Tibial nerve (tissue), 4 donors: ENCODE data around the gene LDHAL6B. TPM values are rescaled to one million over a fixed set of nuclear protein-coding genes. Genes with fewer than 3 reads are reported as not detected.

Experiments used
- DNase-seq, 2 donors: peaks; one replicate each; pipeline ENCODE4 v3.0.0-alpha.2; 2019; ENCODE audit warnings: low spot score in 2 of 2
- H3K27ac ChIP-seq, 4 donors: fragments of 200-600 bp; sonication (generic) in 3 of 4; one replicate each; pipeline ENCODE4 v1.5.1; 2017 to 2019; ENCODE audit warnings: mild to moderate bottlenecking in 1 of 4
- H3K27me3 ChIP-seq, 2 donors: fragments of 200-600 bp; sonication (generic) in 1 of 2; one replicate each; pipeline versions ENCODE4 v1.5.1 to v1.6.0; 2017 to 2019
- H3K36me3 ChIP-seq, 3 donors: fragments of 200-600 bp; sonication (generic); one replicate each; pipeline ENCODE4 v1.5.1; 2018 to 2019
- H3K4me1 ChIP-seq, 4 donors: fragments of 200-600 bp; sonication (generic) in 3 of 4; one replicate each; pipeline ENCODE4 v1.5.1; 2017 to 2019
- H3K4me3 ChIP-seq, 4 donors: fragments of 200-600 bp; sonication (generic) in 3 of 4; one replicate each; pipeline ENCODE4 v1.5.1; 2017 to 2019; ENCODE audit warnings: mild to moderate bottlenecking in 1 of 4, moderate library complexity in 1 of 4
- H3K9me3 ChIP-seq, 4 donors: fragments of 200-600 bp; sonication (generic) in 3 of 4; one replicate each; pipeline ENCODE4 v1.5.1; 2017 to 2019
- EP300 ChIP-seq, 2 donors: sonication (generic); formaldehyde crosslinking; IDR thresholded peaks; one replicate each; pipeline ENCODE4 v1.6.1; 2017; ENCODE audit warnings: antibody characterized with exemption in 2 of 2, mild to moderate bottlenecking in 1 of 2
- POLR2A ChIP-seq, 2 donors: fragments of 450-650 bp; IDR thresholded peaks; one replicate each; pipeline ENCODE4 v1.6.1; 2017; ENCODE audit warnings: antibody characterized with exemption in 2 of 2, mild to moderate bottlenecking in 2 of 2, moderate library complexity in 2 of 2
- WGBS, 2 donors: methylation state at CpG; one replicate each; pipeline ENCODE4 v1.1.5; 2018; 5-methylcytosine and 5-hydroxymethylcytosine counted together
- total RNA-seq, 4 donors: library from RNA; depleted of rRNA; stranded (reverse); fragments of >200 nt; gene quantifications; one replicate each; pipeline ENCODE4 v1.1.0, GENCODE V29; 2016
- TF ChIP-seq, protein P1 (sequence below), 5 experiments: fragments of 200-600 bp in 3 of 5; fragments of 450-650 bp in 2 of 5; sonication (generic) in 3 of 5; IDR thresholded peaks; one replicate each; pipeline ENCODE4 v1.5.1; 2016 to 2019; ENCODE audit warnings: antibody characterized with exemption in 5 of 5, mild to moderate bottlenecking in 3 of 5, moderate library complexity in 2 of 5

The LDHAL6B gene
- total RNA-seq, 4 donors from 2014 or later: not detected

- 71 to 82% methylated on average over 3 of the region's 3 CpGs for WGBS, 2 donors
- Histone ChIP-seq H3K27me3 (no peaks in the 10 kb centered on the region), H3K36me3 (peaks cover 0 to 64% (median 0%) of the 10 kb centered on the region in 3 donors), H3K4me1 (peaks cover 0 to 26% (median 6%) of the 10 kb centered on the region in 4 donors), H3K9me3 (no peaks in the 10 kb centered on the region), H3K4me3 (no peak overlapping the region), H3K27ac (peak overlapping the region; percentile 44 to 88 (median 64))
- no peak for DNase-seq
- TF ChIP-seq EP300 (IDR thresholded peaks at IDR 0.05) (peak in 1 of 2 donors; percentile 47), POLR2A (IDR thresholded peaks at IDR 0.05) (no peak)
- TF ChIP-seq, protein P1, sequence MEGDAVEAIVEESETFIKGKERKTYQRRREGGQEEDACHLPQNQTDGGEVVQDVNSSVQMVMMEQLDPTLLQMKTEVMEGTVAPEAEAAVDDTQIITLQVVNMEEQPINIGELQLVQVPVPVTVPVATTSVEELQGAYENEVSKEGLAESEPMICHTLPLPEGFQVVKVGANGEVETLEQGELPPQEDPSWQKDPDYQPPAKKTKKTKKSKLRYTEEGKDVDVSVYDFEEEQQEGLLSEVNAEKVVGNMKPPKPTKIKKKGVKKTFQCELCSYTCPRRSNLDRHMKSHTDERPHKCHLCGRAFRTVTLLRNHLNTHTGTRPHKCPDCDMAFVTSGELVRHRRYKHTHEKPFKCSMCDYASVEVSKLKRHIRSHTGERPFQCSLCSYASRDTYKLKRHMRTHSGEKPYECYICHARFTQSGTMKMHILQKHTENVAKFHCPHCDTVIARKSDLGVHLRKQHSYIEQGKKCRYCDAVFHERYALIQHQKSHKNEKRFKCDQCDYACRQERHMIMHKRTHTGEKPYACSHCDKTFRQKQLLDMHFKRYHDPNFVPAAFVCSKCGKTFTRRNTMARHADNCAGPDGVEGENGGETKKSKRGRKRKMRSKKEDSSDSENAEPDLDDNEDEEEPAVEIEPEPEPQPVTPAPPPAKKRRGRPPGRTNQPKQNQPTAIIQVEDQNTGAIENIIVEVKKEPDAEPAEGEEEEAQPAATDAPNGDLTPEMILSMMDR (IDR thresholded peaks at IDR 0.05): no peak
Measured at GRCh38 chr15:59169251-59169708, 37.4 kb upstream of the LDHAL6B start.

DNA sequence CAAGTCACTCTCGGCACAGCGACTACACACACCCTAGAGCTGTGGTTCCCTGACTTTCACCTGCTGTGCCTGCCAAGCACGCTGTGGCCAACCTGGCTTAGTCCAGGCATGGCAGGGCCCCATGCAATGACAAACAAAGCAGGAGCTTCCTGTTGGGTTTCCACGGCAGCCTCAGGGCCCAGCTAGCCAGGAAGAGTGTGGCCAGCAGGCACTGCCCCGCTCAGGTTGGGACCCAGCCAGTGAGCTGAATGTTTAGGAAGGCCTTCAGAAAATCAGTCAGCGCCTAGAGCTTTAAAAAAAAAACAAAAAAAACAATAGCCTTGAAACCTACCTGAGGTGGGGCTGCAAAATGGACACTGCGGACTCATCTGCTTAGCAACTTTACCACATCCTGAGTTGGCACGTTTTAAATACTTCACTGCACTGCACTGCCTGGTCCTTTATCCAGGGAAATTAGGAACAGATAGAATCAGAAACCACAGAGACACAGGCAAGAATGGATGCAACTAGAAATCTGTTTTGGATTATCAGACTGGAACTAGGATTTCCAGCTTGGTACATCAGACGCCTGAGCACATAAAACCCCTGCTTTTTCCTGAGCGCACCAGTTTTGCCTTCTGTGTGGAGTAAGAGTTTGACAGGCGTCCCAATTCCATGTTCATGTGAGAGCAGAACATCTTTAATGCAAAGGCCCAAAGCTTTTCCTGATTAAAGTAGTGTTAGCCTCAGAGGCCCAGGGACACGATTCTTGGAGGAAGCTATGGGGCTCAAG is 36.2 kb upstream of the LDHAL6B start:
- Histone ChIP-seq H3K36me3 (peaks cover 0 to 53% (median 0%) of the 10 kb centered on the region in 3 donors), H3K4me1 (peaks cover 0 to 35% (median 8%) of the 10 kb centered on the region in 4 donors)

GRCh38 chr15:59171067-59171397 is 35.6 kb upstream of the LDHAL6B start:
- TF ChIP-seq POLR2A (IDR thresholded peaks at IDR 0.05) (no peak), EP300 (IDR thresholded peaks at IDR 0.05) (no peak)
- TF ChIP-seq, protein P1 (IDR thresholded peaks at IDR 0.05): no peak
- DNase-seq: no peak
- Histone ChIP-seq H3K27me3 (no peaks in the 10 kb centered on the region), H3K4me3 (no peak overlapping the region), H3K9me3 (no peaks in the 10 kb centered on the region), H3K27ac (peak overlapping the region in 2 of 4 donors; percentile 80 to 88), H3K36me3 (peaks cover 0 to 47% (median 0%) of the 10 kb centered on the region in 3 donors), H3K4me1 (peaks cover 0 to 34% (median 8%) of the 10 kb centered on the region in 4 donors)
- WGBS, 2 donors: 90 to 95% methylated on average over 8 of the region's 8 CpGs

More for the DNA sequence above, 36.2 kb upstream of the LDHAL6B start:
- peak in 1 of 2 donors; percentile 35 for DNase-seq
- H3K4me3 ChIP-seq: no peak overlapping the region
- WGBS, 2 donors: 70 to 71% methylated on average over 12 of the region's 12 CpGs
- peak in 1 of 2 donors; percentile 5 for TF ChIP-seq EP300 (IDR thresholded peaks at IDR 0.05)
- TF ChIP-seq, protein P1 (IDR thresholded peaks at IDR 0.05): no peak
- no peak for TF ChIP-seq POLR2A (IDR thresholded peaks at IDR 0.05)
- H3K27me3 ChIP-seq: no peaks in the 10 kb centered on the region
- H3K27ac ChIP-seq: peak overlapping the region in 3 of 4 donors; percentile 47 to 88 (median 80)
- no peaks in the 10 kb centered on the region for H3K9me3 ChIP-seq

GRCh38 chr15:59172289-59172901 is 34.2 kb upstream of the LDHAL6B start:
- H3K36me3 ChIP-seq: peaks cover 0 to 50% (median 0%) of the 10 kb centered on the region in 3 donors
- H3K4me1 ChIP-seq: peaks cover 0 to 33% (median 8%) of the 10 kb centered on the region in 4 donors
- DNase-seq: no peak
- TF ChIP-seq EP300 (IDR thresholded peaks at IDR 0.05) (no peak), POLR2A (IDR thresholded peaks at IDR 0.05) (no peak)
- TF ChIP-seq, protein P1 (IDR thresholded peaks at IDR 0.05): no peak
- H3K9me3 ChIP-seq: no peaks in the 10 kb centered on the region
- 88 to 92% methylated on average over 7 of the region's 7 CpGs for WGBS, 2 donors
- no peaks in the 10 kb centered on the region for H3K27me3 ChIP-seq
- no peak overlapping the region for H3K4me3 ChIP-seq
- no peak overlapping the region for H3K27ac ChIP-seq

DNA sequence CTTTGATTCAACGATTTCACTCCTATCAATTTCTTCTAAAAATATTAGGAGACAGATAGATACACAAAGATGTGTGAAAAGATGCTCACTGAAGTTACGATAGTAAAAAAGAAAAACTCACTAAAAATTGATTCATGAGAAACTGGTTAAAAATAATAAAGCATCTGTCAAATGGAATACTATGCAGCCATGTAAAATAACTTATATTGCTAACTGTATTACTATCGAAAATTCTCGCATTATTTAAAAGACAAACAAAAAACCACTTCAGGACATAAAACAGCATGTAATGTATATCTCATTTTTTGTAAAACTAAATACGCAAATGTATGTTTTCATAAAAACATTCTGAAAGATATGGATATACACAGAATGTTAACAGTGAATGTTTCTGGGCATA is 33.4 kb upstream of the LDHAL6B start:
- H3K4me1 ChIP-seq: peaks cover 0 to 33% (median 8%) of the 10 kb centered on the region in 4 donors
- 97 to 98% methylated on average over 5 of the region's 5 CpGs for WGBS, 2 donors
- TF ChIP-seq POLR2A (IDR thresholded peaks at IDR 0.05) (no peak), EP300 (IDR thresholded peaks at IDR 0.05) (no peak)
- TF ChIP-seq, protein P1 (IDR thresholded peaks at IDR 0.05): no peak
- H3K4me3 ChIP-seq: no peak overlapping the region
- no peaks in the 10 kb centered on the region for H3K27me3 ChIP-seq
- H3K9me3 ChIP-seq: no peaks in the 10 kb centered on the region
- DNase-seq: no peak
- no peak overlapping the region for H3K27ac ChIP-seq
- H3K36me3 ChIP-seq: peaks cover 0 to 58% (median 0%) of the 10 kb centered on the region in 3 donors
